HFFc6 (cell line): ENCODE results near the gene TSPYL6. TPM values are rescaled to one million over a fixed set of nuclear protein-coding genes. Genes with fewer than 3 reads are reported as not detected.

Source experiments
- DNase-seq: peaks from one replicate; pipeline ENCODE4 v3.0.0-alpha.2; 2018
- H3K27ac Mint-ChIP-seq: 2 replicates; pipeline ENCODE4 v1.8.0; 2020; ENCODE audit warnings: mild to moderate bottlenecking, mixed read lengths
- H3K27me3 Mint-ChIP-seq: 2 replicates; pipeline ENCODE4 v1.8.0; 2021; ENCODE audit warnings: mild to moderate bottlenecking, moderate library complexity, mixed read lengths; ENCODE audit not compliant: insufficient read depth
- H3K36me3 Mint-ChIP-seq: 2 replicates; pipeline ENCODE4 v1.8.0; 2021; ENCODE audit warnings: low read depth, mixed read lengths
- H3K4me1 Mint-ChIP-seq: 2 replicates; pipeline ENCODE4 v1.8.0; 2020; ENCODE audit warnings: low read depth, mixed read lengths
- H3K4me3 Mint-ChIP-seq: 2 replicates; pipeline ENCODE4 v1.8.0; 2020; ENCODE audit warnings: mild to moderate bottlenecking, moderate library complexity, mixed read lengths
- H3K9me3 Mint-ChIP-seq: 2 replicates; pipeline ENCODE4 v1.8.0; 2020; ENCODE audit warnings: mild to moderate bottlenecking, mixed read lengths
- total RNA-seq, 6 experiments: library from RNA; stranded (reverse); fragmentation: NEBNext Ultra II Directional; extraction: Animal tissue kit (Norgen Biotek cat#: 25700); gene quantifications; 2 replicates in 1 of 6; 3 replicates in 5 of 6; pipeline ENCODE4 v1.2.3, GENCODE V29; 2021
- TF ChIP-seq, protein P1 (sequence below): fragments of 200-600 bp; sonication (generic); IDR thresholded peaks from 2 replicates; pipeline ENCODE4 v1.5.0; 2021; ENCODE audit warnings: antibody characterized with exemption, mild to moderate bottlenecking

TSPYL6 gene
- total RNA-seq, 6 experiments from 2014 or later: not detected

DNA sequence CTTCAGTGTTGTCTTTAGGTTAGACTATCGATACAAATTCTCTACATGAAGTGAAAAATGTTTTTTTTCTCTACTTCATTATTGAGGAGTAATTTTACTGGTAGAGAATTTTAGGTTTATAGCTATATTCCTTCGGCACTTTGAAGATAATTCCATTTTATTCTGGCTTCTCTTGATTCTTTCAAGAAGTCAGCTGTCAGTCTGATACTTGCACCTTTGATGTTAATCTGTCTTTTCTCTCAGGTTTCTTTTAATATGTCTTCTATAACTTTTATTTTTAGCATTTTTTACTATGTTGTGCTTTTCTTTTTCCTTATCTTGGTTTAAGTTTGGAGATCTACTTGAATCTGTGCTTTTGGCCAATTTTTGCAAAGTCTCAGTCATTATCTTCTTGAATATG, 18.6 kb downstream of the TSPYL6 start:
- H3K4me1 Mint-ChIP-seq: peaks cover 24% of the 10 kb centered on the region
- no peaks in the 10 kb centered on the region for H3K27me3 Mint-ChIP-seq
- DNase-seq: no peak
- H3K36me3 Mint-ChIP-seq: peaks cover 12% of the 10 kb centered on the region; the same call in 1 of the 2 replicates
- H3K4me3 Mint-ChIP-seq: no peak overlapping the region
- TF ChIP-seq, protein P1, sequence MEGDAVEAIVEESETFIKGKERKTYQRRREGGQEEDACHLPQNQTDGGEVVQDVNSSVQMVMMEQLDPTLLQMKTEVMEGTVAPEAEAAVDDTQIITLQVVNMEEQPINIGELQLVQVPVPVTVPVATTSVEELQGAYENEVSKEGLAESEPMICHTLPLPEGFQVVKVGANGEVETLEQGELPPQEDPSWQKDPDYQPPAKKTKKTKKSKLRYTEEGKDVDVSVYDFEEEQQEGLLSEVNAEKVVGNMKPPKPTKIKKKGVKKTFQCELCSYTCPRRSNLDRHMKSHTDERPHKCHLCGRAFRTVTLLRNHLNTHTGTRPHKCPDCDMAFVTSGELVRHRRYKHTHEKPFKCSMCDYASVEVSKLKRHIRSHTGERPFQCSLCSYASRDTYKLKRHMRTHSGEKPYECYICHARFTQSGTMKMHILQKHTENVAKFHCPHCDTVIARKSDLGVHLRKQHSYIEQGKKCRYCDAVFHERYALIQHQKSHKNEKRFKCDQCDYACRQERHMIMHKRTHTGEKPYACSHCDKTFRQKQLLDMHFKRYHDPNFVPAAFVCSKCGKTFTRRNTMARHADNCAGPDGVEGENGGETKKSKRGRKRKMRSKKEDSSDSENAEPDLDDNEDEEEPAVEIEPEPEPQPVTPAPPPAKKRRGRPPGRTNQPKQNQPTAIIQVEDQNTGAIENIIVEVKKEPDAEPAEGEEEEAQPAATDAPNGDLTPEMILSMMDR: no peak
- peaks cover 9% of the 10 kb centered on the region for H3K9me3 Mint-ChIP-seq
- H3K27ac Mint-ChIP-seq: no peak overlapping the region

DNA sequence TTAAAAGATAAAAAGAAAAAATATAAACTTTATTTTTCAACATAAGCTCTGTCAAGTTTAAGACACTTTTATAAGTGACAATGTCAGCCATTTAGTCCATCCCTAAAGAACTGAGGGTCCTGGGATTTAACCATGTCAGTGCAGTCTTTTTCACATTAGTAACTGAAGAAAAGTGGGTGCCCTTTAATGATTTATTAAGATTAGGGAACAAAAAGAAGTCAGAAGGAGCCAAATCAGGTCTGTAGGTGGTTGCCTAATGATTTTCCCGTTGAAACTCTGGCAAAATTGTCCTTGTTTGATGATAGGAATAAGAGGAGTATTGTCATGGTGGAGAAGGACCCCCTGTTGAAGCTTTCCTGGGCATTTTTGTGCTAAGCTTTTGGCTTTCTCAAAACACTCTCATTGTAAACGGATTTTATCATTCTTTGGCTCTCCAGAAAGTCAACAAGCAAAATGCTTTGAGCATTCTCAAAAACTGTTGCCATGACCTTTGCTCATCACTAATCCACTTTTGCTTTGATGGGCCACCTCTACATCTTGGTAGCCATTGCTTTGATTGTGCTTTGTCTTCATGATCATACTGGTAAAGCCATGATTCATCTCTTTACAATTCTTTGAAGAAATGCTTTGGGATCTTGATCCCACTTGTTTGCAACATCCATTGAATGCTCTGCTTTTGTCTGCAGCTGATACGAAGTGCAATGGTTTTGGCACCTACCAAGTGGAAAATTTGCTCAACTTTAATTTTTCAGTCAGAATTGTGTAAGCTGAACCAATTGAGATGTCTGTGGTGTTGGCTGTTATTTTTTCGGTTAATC, 22.0 kb downstream of the TSPYL6 start:
- DNase-seq: no peak
- Mint-ChIP-seq H3K4me1 (peaks cover 2% of the 10 kb centered on the region), H3K4me3 (no peak overlapping the region), H3K27me3 (peaks cover 2% of the 10 kb centered on the region), H3K9me3 (peaks cover 10% of the 10 kb centered on the region), H3K27ac (no peak overlapping the region), H3K36me3 (peaks cover 16% of the 10 kb centered on the region; the same call in 1 of the 2 replicates)
- TF ChIP-seq, protein P1: no peak

DNA sequence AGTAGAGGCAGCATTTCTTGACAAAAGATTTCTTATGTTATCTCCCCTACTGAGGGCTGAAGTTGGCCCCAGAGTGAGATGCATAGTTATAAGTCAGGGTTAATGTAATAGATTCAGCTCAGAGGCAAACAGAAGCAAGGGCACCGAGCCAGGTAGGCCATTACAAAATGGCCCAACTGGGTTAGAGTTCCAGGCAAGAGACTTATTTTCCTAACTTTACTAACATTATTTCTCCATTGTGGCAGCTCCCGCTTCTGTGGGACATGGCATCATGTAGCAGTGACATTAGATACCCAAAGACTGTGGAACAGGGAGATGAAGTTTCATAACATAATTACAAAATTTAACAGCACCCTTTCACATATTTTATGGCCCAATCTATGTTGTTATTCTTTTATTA, 27.1 kb downstream of the TSPYL6 start:
- H3K36me3 Mint-ChIP-seq: peaks cover 7% of the 10 kb centered on the region; the same call in 1 of the 2 replicates
- TF ChIP-seq, protein P1: no peak
- no peak overlapping the region for H3K4me3 Mint-ChIP-seq
- no peak for DNase-seq
- peaks cover 4% of the 10 kb centered on the region for H3K9me3 Mint-ChIP-seq
- H3K27me3 Mint-ChIP-seq: peaks cover 4% of the 10 kb centered on the region
- H3K4me1 Mint-ChIP-seq: no peaks in the 10 kb centered on the region
- no peak overlapping the region for H3K27ac Mint-ChIP-seq

DNA sequence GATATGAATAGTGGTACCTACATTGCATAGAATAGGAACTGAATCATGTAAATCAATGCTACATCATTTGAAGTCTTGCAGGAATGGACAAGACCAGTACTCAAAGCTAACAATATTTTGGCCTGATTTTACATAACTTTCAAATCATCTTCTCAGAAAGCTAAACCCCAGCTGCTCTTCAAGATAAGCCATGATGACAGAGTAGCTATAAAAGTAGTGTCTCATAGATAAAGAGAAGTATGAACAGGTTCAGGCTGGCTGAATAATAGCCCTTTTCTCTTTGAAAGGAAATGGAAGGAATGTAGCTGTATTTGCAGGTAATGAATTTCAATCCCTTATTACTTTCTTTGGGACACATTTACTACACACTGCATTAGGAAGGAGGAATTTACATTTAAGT, 28.2 kb downstream of the TSPYL6 start:
- TF ChIP-seq, protein P1: no peak
- no peaks in the 10 kb centered on the region for H3K4me1 Mint-ChIP-seq
- H3K27me3 Mint-ChIP-seq: peaks cover 4% of the 10 kb centered on the region
- peaks cover 4% of the 10 kb centered on the region; the same call in 1 of the 2 replicates for H3K9me3 Mint-ChIP-seq
- DNase-seq: no peak
- peaks cover 10% of the 10 kb centered on the region for H3K36me3 Mint-ChIP-seq
- no peak overlapping the region for H3K27ac Mint-ChIP-seq
- H3K4me3 Mint-ChIP-seq: no peak overlapping the region

DNA sequence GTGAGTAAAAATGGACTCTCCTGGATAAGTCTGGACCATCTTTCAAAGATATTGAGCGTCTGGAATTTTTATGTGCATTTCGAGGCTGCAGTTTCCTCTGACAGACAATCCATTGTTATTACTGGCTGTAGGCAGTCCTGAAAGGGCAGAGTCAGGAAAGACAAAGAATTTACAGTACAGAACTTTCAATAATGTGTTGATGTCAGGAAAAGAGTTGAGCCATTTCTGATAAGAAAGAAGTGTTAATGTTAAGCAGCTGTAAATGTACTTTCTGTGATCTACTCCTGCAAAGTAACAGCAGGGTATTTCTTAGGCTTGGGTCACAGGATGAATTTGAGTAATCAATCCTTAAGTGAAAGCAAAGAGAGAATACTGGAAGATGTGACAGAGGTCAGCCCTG, 29.8 kb downstream of the TSPYL6 start:
- Mint-ChIP-seq H3K27me3 (peaks cover 4% of the 10 kb centered on the region; the same call in 1 of the 2 replicates), H3K36me3 (peaks cover 4% of the 10 kb centered on the region; the same call in 1 of the 2 replicates), H3K9me3 (no peaks in the 10 kb centered on the region), H3K4me1 (no peaks in the 10 kb centered on the region), H3K4me3 (no peak overlapping the region), H3K27ac (no peak overlapping the region)
- no peak for DNase-seq
- TF ChIP-seq, protein P1: no peak
